Esophagus (tissue), 2 donors: ENCODE data around the gene IGF2. TPM values are rescaled to one million over a fixed set of nuclear protein-coding genes. Genes with fewer than 3 reads are reported as not detected.

Experiments used
- polyA plus RNA-seq, 2 donors: library from polyadenylated mRNA; stranded (reverse); fragments of 200-250 nt; gene quantifications; one replicate each; pipeline ENCODE4 v1.2.3, GENCODE V29; 2013
- donor health status: healthy with polysubstance abuse.
- donor health status: Bipolar disorder and iron deficiency.

IGF2 gene
- polyA plus RNA-seq, 2 donors = 2.4 to 3.2 TPM

Other genes with a start within 250 kb of the IGF2 start
- under 1 TPM; 0.02 to 0.43 TPM for gene PRR33, start 247.5 kb downstream of the IGF2 start, polyA plus RNA-seq
- gene TNNT3, start 219.7 kb downstream of the IGF2 start, polyA plus RNA-seq = 1 to 10 TPM; 1.7 to 7.1 TPM
- gene MRPL23, start 192.1 kb downstream of the IGF2 start, polyA plus RNA-seq = 100 to 1,000 TPM in 1 of 2 donors, 10 to 100 TPM in 1; 95.5 to 163 TPM
- gene H19, start 141.5 kb downstream of the IGF2 start, polyA plus RNA-seq = 100 to 1,000 TPM in 1 of 2 donors, 10 to 100 TPM in 1; 47.6 to 177 TPM
- gene INS, start 21.8 kb upstream of the IGF2 start, polyA plus RNA-seq = 1 to 10 TPM; 1.4 to 3.3 TPM
- gene TH, start 32.4 kb upstream of the IGF2 start, polyA plus RNA-seq = 1 to 10 TPM in 1 of 2 donors, under 1 TPM in 1; 0.24 to 1.7 TPM
- gene ASCL2, start 131.2 kb upstream of the IGF2 start, polyA plus RNA-seq = 1 to 10 TPM in 1 of 2 donors, under 1 TPM in 1; 0.95 to 1.7 TPM
- under 1 TPM; 0.42 to 0.45 TPM for gene C11orf21, start 162.5 kb upstream of the IGF2 start, polyA plus RNA-seq
- gene TSPAN32, start 162.6 kb upstream of the IGF2 start, polyA plus RNA-seq = under 1 TPM; 0.47 to 0.51 TPM
- gene CD81, start 237.9 kb upstream of the IGF2 start, polyA plus RNA-seq = 100 to 1,000 TPM in 1 of 2 donors, 10 to 100 TPM in 1; 56.8 to 175 TPM